Measurements from ENCODE around the gene NDUFA12.

DNA sequence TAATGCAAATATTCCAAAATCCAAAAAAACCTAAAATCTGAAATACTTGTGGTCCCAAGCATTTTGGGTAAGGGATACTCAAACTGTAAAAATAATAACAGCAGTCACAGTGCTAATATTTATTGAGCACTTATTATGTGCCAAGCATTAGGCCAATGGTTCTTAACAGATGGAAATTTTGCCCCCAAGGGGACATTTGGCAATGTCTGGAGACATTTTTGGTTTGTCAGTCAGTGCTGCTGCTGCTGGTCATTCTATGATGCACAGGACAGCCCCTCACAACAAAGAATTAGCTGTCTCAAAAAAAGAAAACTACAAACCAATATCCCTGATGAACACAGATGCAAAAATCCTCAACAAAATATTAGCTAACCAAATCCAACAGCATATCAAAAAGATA lies 5.8 kb downstream of the NDUFA12 start:
- TF ChIP-seq, protein P1, sequence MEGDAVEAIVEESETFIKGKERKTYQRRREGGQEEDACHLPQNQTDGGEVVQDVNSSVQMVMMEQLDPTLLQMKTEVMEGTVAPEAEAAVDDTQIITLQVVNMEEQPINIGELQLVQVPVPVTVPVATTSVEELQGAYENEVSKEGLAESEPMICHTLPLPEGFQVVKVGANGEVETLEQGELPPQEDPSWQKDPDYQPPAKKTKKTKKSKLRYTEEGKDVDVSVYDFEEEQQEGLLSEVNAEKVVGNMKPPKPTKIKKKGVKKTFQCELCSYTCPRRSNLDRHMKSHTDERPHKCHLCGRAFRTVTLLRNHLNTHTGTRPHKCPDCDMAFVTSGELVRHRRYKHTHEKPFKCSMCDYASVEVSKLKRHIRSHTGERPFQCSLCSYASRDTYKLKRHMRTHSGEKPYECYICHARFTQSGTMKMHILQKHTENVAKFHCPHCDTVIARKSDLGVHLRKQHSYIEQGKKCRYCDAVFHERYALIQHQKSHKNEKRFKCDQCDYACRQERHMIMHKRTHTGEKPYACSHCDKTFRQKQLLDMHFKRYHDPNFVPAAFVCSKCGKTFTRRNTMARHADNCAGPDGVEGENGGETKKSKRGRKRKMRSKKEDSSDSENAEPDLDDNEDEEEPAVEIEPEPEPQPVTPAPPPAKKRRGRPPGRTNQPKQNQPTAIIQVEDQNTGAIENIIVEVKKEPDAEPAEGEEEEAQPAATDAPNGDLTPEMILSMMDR (conservative IDR thresholded peaks at IDR 0.05; ENCODE audit: low read depth, low read length), result no peak
- TF ChIP-seq EZH2 (IDR thresholded peaks at IDR 0.05; ENCODE audit: borderline replicate concordance, low read depth, low read length, poor library complexity, severe bottlenecking), result no peak

Data from A673 (cell line).